H9 (cell line): ENCODE results near the gene TMEM150B. TPM values are rescaled to one million over a fixed set of nuclear protein-coding genes. Genes with fewer than 3 reads are reported as not detected.

Source experiments
- DNase-seq: peaks from one replicate; pipeline ENCODE4 v3.0.0-alpha.2; 2017
- H2AFZ ChIP-seq: one replicate; pipeline ENCODE4 v1.6.1; 2013; ENCODE audit warnings: mild to moderate bottlenecking, low read length, control low read depth, moderate library complexity
- H2AK5ac ChIP-seq: 2 replicates; pipeline ENCODE4 v1.6.1; 2013; ENCODE audit warnings: low read length, control low read depth, mixed read lengths; ENCODE audit not compliant: insufficient read length
- H2BK120ac ChIP-seq: one replicate; pipeline ENCODE4 v1.6.1; 2013; ENCODE audit warnings: low read depth, mild to moderate bottlenecking, low read length, control low read depth, inconsistent platforms; ENCODE audit not compliant: poor library complexity, severe bottlenecking
- H2BK12ac ChIP-seq: 2 replicates; pipeline ENCODE4 v1.6.1; 2013; ENCODE audit warnings: low read length, control low read depth, mixed read lengths, low read depth; ENCODE audit not compliant: insufficient read length
- H2BK15ac ChIP-seq: 2 replicates; pipeline ENCODE4 v1.6.1; 2013; ENCODE audit warnings: low read depth, low read length, control low read depth
- H2BK20ac ChIP-seq: one replicate; pipeline ENCODE4 v1.6.1; 2013; ENCODE audit warnings: low read depth, mild to moderate bottlenecking, low read length, control low read depth, inconsistent platforms; ENCODE audit not compliant: poor library complexity, severe bottlenecking
- H2BK5ac ChIP-seq: 2 replicates; pipeline ENCODE4 v1.6.1; 2013; ENCODE audit warnings: low read length, control low read depth, mixed read lengths; ENCODE audit not compliant: insufficient read length
- H3K14ac ChIP-seq: 2 replicates; pipeline ENCODE4 v1.6.1; 2013; ENCODE audit warnings: low read length, control low read depth; ENCODE audit not compliant: insufficient read depth
- H3K18ac ChIP-seq: 2 replicates; pipeline ENCODE4 v1.6.1; 2013; ENCODE audit warnings: low read depth, mild to moderate bottlenecking, mixed read lengths, low read length, control low read depth; ENCODE audit not compliant: insufficient read length
- H3K23ac ChIP-seq: 2 replicates; pipeline ENCODE4 v1.6.1; 2013; ENCODE audit warnings: low read length, control low read depth, mixed read lengths, low read depth; ENCODE audit not compliant: insufficient read length
- H3K23me2 ChIP-seq: 2 replicates; pipeline ENCODE4 v1.6.1; 2013; ENCODE audit warnings: low read depth, mild to moderate bottlenecking, mixed read lengths, low read length, control low read depth; ENCODE audit not compliant: insufficient read length, poor library complexity, severe bottlenecking
- H3K27ac ChIP-seq: 2 replicates; pipeline ENCODE4 v1.5.1; 2013; ENCODE audit warnings: low read length, control low read depth, mixed read lengths, low read depth; ENCODE audit not compliant: insufficient read length
- H3K27me3 ChIP-seq: 2 replicates; pipeline ENCODE4 v1.6.1; 2013; ENCODE audit warnings: low read length, control low read depth, inconsistent platforms; ENCODE audit not compliant: insufficient read depth
- H3K4ac ChIP-seq: 2 replicates; pipeline ENCODE4 v1.6.1; 2013; ENCODE audit warnings: low read depth, mild to moderate bottlenecking, control low read depth, inconsistent platforms, low read length, moderate library complexity
- H3K4me1 ChIP-seq: 2 replicates; pipeline ENCODE4 v1.6.1; 2013; ENCODE audit warnings: low read length, control low read depth, inconsistent platforms; ENCODE audit not compliant: insufficient read depth
- H3K4me2 ChIP-seq: 2 replicates; pipeline ENCODE4 v1.6.1; 2013; ENCODE audit warnings: low read length, control low read depth, mixed read lengths; ENCODE audit not compliant: insufficient read length, insufficient read depth
- H3K56ac ChIP-seq: 2 replicates; pipeline ENCODE4 v1.6.1; 2013; ENCODE audit warnings: low read depth, mild to moderate bottlenecking, mixed read lengths, low read length, control low read depth; ENCODE audit not compliant: insufficient read length
- H3K79me1 ChIP-seq: 2 replicates; pipeline ENCODE4 v1.6.1; 2013; ENCODE audit warnings: low read depth, mild to moderate bottlenecking, moderate library complexity, low read length, control low read depth, inconsistent platforms; ENCODE audit not compliant: insufficient read depth, poor library complexity, severe bottlenecking
- H3K79me2 ChIP-seq: 2 replicates; pipeline ENCODE4 v1.6.1; 2013; ENCODE audit warnings: low read length, control low read depth, inconsistent platforms; ENCODE audit not compliant: insufficient read depth
- H3K9ac ChIP-seq: 2 replicates; pipeline ENCODE4 v1.6.1; 2013; ENCODE audit warnings: low read length, control low read depth, mixed read lengths; ENCODE audit not compliant: insufficient read length; ENCODE audit errors: extremely low read depth
- H3K9me3 ChIP-seq: one replicate; pipeline ENCODE4 v1.6.1; 2013; ENCODE audit warnings: low read depth, low read length, inconsistent platforms; ENCODE audit not compliant: control insufficient read depth
- H3T11ph ChIP-seq: one replicate; pipeline ENCODE4 v1.6.1; 2013; ENCODE audit warnings: mild to moderate bottlenecking, low read length, control low read depth, inconsistent platforms
- H4K20me1 ChIP-seq: one replicate; pipeline ENCODE4 v1.6.1; 2013; ENCODE audit not compliant: control insufficient read depth, insufficient read length, insufficient read depth
- H4K5ac ChIP-seq: 2 replicates; pipeline ENCODE4 v1.6.1; 2013; ENCODE audit warnings: low read depth, mild to moderate bottlenecking, mixed read lengths, low read length, control low read depth; ENCODE audit not compliant: insufficient read length
- H4K8ac ChIP-seq: replicated peaks from 2 replicates; pipeline ENCODE4 v1.6.1; 2013; ENCODE audit warnings: low read length, control low read depth, mixed read lengths, low read depth; ENCODE audit not compliant: insufficient read length
- H4K91ac ChIP-seq: 2 replicates; pipeline ENCODE4 v1.6.1; 2013; ENCODE audit warnings: low read depth, mild to moderate bottlenecking, moderate library complexity, mixed read lengths, low read length, control low read depth; ENCODE audit not compliant: insufficient read length
- H3K27ac Mint-ChIP-seq, 3 experiments: 2 replicates in 2 of 3; 3 replicates in 1 of 3; pipeline ENCODE4 v1.8.0; 2020 to 2021; ENCODE audit warnings: mixed read lengths in 3 of 3, mild to moderate bottlenecking in 1 of 3, moderate library complexity in 1 of 3
- H3K27me3 Mint-ChIP-seq: 2 replicates; pipeline ENCODE4 v1.8.0; 2021; ENCODE audit warnings: low read depth, mild to moderate bottlenecking, moderate library complexity, mixed read lengths
- H3K36me3 Mint-ChIP-seq, 3 experiments: 2 replicates in 2 of 3; 3 replicates in 1 of 3; pipeline ENCODE4 v1.8.0; 2020 to 2021; ENCODE audit warnings: low read depth in 3 of 3, mixed read lengths in 3 of 3; ENCODE audit not compliant: insufficient read depth in 1 of 3
- H3K4me1 Mint-ChIP-seq, 2 experiments: 2 replicates each; pipeline ENCODE4 v1.8.0; 2020; ENCODE audit warnings: mixed read lengths in 2 of 2
- H3K4me3 Mint-ChIP-seq, 2 experiments: 2 replicates in 1 of 2; 3 replicates in 1 of 2; pipeline ENCODE4 v1.8.0; 2020 to 2021; ENCODE audit warnings: mild to moderate bottlenecking in 2 of 2, mixed read lengths in 2 of 2, moderate library complexity in 1 of 2
- H3K9me3 Mint-ChIP-seq, 2 experiments: 2 replicates in 1 of 2; 3 replicates in 1 of 2; pipeline ENCODE4 v1.8.0; 2020; ENCODE audit warnings: mild to moderate bottlenecking in 2 of 2, mixed read lengths in 2 of 2, moderate library complexity in 1 of 2
- CTCF ChIP-seq: fragments of 200-600 bp; sonication (generic); conservative IDR thresholded peaks from 3 replicates; pipeline ENCODE4 v1.8.0; 2021; ENCODE audit warnings: antibody characterized with exemption, mild to moderate bottlenecking
- WGBS: extraction: QIAGEN DNeasy Blood & Tissue Kit; methylation state at CpG from one replicate; pipeline ENCODE4 v1.1.7; 2013; ENCODE audit warnings: missing lambda C conversion rate, low lambda C conversion rate, mixed read lengths; ENCODE audit not compliant: insufficient read length; ENCODE audit errors: extremely low coverage; 5-methylcytosine and 5-hydroxymethylcytosine counted together
- total RNA-seq: library from RNA; stranded (reverse); gene quantifications from 2 replicates; pipeline ENCODE4 v1.2.1, GENCODE V29; 2021

TMEM150B gene
- total RNA-seq, 1 experiment from 2014 or later, result 0.63 TPM

GRCh38 chr19:55279770-55280643, 45.1 kb downstream of the TMEM150B start, which contains the start of gene HSPBP1:
Gene HSPBP1, minus strand, starts transcription at chr19:55280110. Its CDS starts 502 bp downstream, at chr19:55279608.
- no peak within 1 kb of the TSS for H2AK5ac ChIP-seq
- no peak within 1 kb of the TSS for H2BK5ac ChIP-seq
- H2BK15ac ChIP-seq, result no peak within 1 kb of the TSS
- no peak within 1 kb of the TSS for H3K56ac ChIP-seq
- Mint-ChIP-seq H3K9me3 (no peaks in the 10 kb centered on the region), H3K27me3 (no peaks in the 10 kb centered on the region; the same call in 1 of the 2 replicates), H3K36me3 (peaks cover 5 to 11% (median 11%) of the 10 kb centered on the region in 3 experiments; a peak in 6 of 7 replicates), H3K4me1 (peaks cover 16 to 22% of the 10 kb centered on the region in 2 experiments), H3K27ac (peak within 1 kb of the TSS; percentile 98 to 100 (median 100)), H3K4me3 (peak within 1 kb of the TSS; percentile 99 to 100)
- H3K9ac ChIP-seq, result peak within 1 kb of the TSS; percentile 41
- H3K27ac ChIP-seq, result no peak within 1 kb of the TSS
- H3K23ac ChIP-seq, result no peak within 1 kb of the TSS
- peaks cover 11% of the 10 kb centered on the region for H3K23me2 ChIP-seq
- TF ChIP-seq CTCF, result no peak
- H3K18ac ChIP-seq, result peak within 1 kb of the TSS; percentile 60
- no peak within 1 kb of the TSS for H3K14ac ChIP-seq
- no peak within 1 kb of the TSS for H3K4ac ChIP-seq
- H3K79me1 ChIP-seq, result no peaks in the 10 kb centered on the region
- H2AFZ ChIP-seq, result no peak within 1 kb of the TSS
- H4K20me1 ChIP-seq, result no peaks in the 10 kb centered on the region
- no peaks in the 10 kb centered on the region for H3K9me3 ChIP-seq
- no peaks in the 10 kb centered on the region for H3K27me3 ChIP-seq
- H3T11ph ChIP-seq, result no peak within 1 kb of the TSS
- no peaks in the 10 kb centered on the region; the same call in 1 of the 2 replicates for H3K4me1 ChIP-seq
- no peak within 1 kb of the TSS for H4K8ac ChIP-seq
- no peaks in the 10 kb centered on the region for H3K79me2 ChIP-seq
- DNase-seq, result peak; percentile 99
- no peak within 1 kb of the TSS for H4K5ac ChIP-seq
- peak within 1 kb of the TSS; percentile 76 for H3K4me2 ChIP-seq
- WGBS, result no CpG with 5 or more reads among the region's 52 CpGs
- no peak within 1 kb of the TSS for H2BK20ac ChIP-seq
- no peak within 1 kb of the TSS for H2BK12ac ChIP-seq
- no peak within 1 kb of the TSS for H4K91ac ChIP-seq
- no peak within 1 kb of the TSS for H2BK120ac ChIP-seq
